Measurements from ENCODE around the gene FCSK. TPM values are rescaled to one million over a fixed set of nuclear protein-coding genes. Genes with fewer than 3 reads are reported as not detected.

The FCSK gene
- total and polyA plus RNA-seq, 2 of the 13 experiments (the other 11 are each of a cell fraction or from before 2014, with no cell fraction given), result 9.1 to 19.2 TPM

- TF ChIP-seq ZNF574 (CRISPR knock-in tag; IDR thresholded peaks at IDR 0.05) (peak; percentile 93), TEAD3 (CRISPR knock-in tag; optimal IDR thresholded peaks at IDR 0.05; ENCODE audit: borderline replicate concordance) (peak; percentile 76), AGO2 (optimal IDR thresholded peaks at IDR 0.05; ENCODE audit: low read depth, low read length) (peak; percentile 76), GMEB1 (CRISPR knock-in tag; IDR thresholded peaks at IDR 0.05; ENCODE audit: borderline replicate concordance) (peak; percentile 98), ZNF557 (CRISPR knock-in tag; IDR thresholded peaks at IDR 0.05) (peak; percentile 68; the same call in 1 of the 2 replicates), XRCC5 (optimal IDR thresholded peaks at IDR 0.05; ENCODE audit: low read length) (peak; percentile 68), NONO (IDR thresholded peaks at IDR 0.05) (no peak), NONO (CRISPR knock-in tag; conservative IDR thresholded peaks at IDR 0.05) (peak; percentile 81; the same call in 1 of the 2 replicates), FOXM1 (CRISPR knock-in tag; IDR thresholded peaks at IDR 0.05) (0 out of 2 replicates have a peak, but pooled peaks have one; percentile 73), ZMAT3 (CRISPR knock-in tag; conservative IDR thresholded peaks at IDR 0.05) (peak; percentile 87), ZFX (CRISPR knock-in tag; IDR thresholded peaks at IDR 0.05; ENCODE audit: low read depth) (peak; percentile 86), FUBP1 (CRISPR knock-in tag; IDR thresholded peaks at IDR 0.05; ENCODE audit: borderline replicate concordance) (no peak), NFIB (CRISPR knock-in tag; IDR thresholded peaks at IDR 0.05; ENCODE audit: borderline replicate concordance) (no peak), KAT7 (CRISPR knock-in tag; IDR thresholded peaks at IDR 0.05; ENCODE audit: borderline replicate concordance) (peak; percentile 90), SMAD1 (CRISPR knock-in tag; IDR thresholded peaks at IDR 0.05; ENCODE audit: borderline replicate concordance, low read depth) (peak; percentile 83; the same call in 1 of the 2 replicates), CHCHD3 (CRISPR knock-in tag; IDR thresholded peaks at IDR 0.05) (peak; percentile 65; the same call in 1 of the 2 replicates), HMGXB4 (CRISPR knock-in tag; IDR thresholded peaks at IDR 0.05; ENCODE audit: borderline replicate concordance in 1 of 2, low read depth in 1 of 2) (peak; percentile 88 to 90), SRY (CRISPR knock-in tag; IDR thresholded peaks at IDR 0.05) (0 out of 2 replicates have a peak, but pooled peaks have one; percentile 62), NCOA1 (CRISPR knock-in tag; IDR thresholded peaks at IDR 0.05) (0 out of 2 replicates have a peak, but pooled peaks have one; percentile 31), CHD2 (IDR thresholded peaks at IDR 0.05; ENCODE audit: low read depth, low read length) (peak; percentile 89), KLF12 (CRISPR knock-in tag; IDR thresholded peaks at IDR 0.05; ENCODE audit: borderline replicate concordance) (peak; percentile 85)
Measured at GRCh38 chr16:70454222-70455034, at the start of gene FCSK (continued).

Data from HepG2 (cell line).